ENCODE data around the gene UBN2.
"Not testable (repeated sequence)": the region's sequence is repeated elsewhere in the genome, so short reads cannot be mapped to it uniquely, and the experiment has no call there.

DNA sequence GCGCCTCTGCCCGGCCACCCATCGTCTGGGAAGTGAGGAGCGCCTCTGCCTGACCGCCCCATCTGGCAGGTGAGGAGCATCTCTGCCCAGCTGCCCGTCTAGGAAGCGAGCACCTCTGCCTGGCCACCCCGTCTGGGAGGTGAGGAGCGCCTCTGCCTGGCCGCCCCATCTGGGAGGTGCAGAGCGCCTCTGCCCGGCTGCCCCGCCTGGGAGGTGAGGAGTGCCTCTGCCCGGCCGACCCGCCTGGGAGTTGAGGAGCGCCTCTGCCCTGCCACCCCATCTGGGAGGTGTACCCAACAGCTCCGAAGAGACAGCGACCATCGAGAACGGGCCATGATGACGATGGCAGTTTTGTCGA is 4.9 kb upstream of the UBN2 start:
- TF ChIP-seq, protein P1, sequence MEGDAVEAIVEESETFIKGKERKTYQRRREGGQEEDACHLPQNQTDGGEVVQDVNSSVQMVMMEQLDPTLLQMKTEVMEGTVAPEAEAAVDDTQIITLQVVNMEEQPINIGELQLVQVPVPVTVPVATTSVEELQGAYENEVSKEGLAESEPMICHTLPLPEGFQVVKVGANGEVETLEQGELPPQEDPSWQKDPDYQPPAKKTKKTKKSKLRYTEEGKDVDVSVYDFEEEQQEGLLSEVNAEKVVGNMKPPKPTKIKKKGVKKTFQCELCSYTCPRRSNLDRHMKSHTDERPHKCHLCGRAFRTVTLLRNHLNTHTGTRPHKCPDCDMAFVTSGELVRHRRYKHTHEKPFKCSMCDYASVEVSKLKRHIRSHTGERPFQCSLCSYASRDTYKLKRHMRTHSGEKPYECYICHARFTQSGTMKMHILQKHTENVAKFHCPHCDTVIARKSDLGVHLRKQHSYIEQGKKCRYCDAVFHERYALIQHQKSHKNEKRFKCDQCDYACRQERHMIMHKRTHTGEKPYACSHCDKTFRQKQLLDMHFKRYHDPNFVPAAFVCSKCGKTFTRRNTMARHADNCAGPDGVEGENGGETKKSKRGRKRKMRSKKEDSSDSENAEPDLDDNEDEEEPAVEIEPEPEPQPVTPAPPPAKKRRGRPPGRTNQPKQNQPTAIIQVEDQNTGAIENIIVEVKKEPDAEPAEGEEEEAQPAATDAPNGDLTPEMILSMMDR (IDR thresholded peaks at IDR 0.05; ENCODE audit: low read depth, low read length) = not testable (repeated sequence)
- not testable (repeated sequence) for TF ChIP-seq EZH2phosphoT487 (IDR thresholded peaks at IDR 0.05; ENCODE audit: low read depth)

Measured in OCI-LY3 (cell line).